NT2/D1 (cell line): ENCODE measurements around the gene ADK.
"Not testable (repeated sequence)": the region's sequence is repeated elsewhere in the genome, so short reads cannot be mapped to it uniquely, and the experiment has no call there.

Source experiments
- YY1 ChIP-seq: IDR thresholded peaks from 2 replicates; pipeline ENCODE4 v1.6.1; 2011; ENCODE audit not compliant: insufficient read length, insufficient read depth
- ZNF274 ChIP-seq: IDR thresholded peaks from 2 replicates; pipeline ENCODE4 v1.6.1; 2011; ENCODE audit warnings: mild to moderate bottlenecking, low read depth, low read length

DNA sequence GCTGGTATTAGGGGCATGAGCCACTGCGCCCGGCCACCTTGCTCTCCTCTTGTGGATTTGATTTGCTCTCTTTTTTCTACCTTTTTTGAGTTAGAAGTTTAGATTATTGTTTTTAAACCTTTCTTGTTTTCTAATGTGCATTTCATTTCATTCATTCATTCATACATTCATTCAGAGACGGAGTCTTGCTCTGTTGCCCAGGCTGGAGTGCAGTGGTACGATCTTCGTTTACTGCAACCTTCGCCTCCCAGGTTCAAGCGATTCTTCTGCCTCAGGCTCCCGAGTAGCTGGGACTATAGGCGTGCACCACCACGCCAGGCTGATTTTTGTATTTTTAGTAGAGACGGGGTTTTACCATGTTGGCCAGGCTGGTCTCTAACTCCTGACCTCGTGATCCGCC, 37.6 kb downstream of the ADK start:
- TF ChIP-seq YY1, ZNF274: not testable (repeated sequence)
